ENCODE data around the gene HMGB3.

GRCh38 chrX:150933945-150934350 is 49.2 kb upstream of the HMGB3 start:
- TF ChIP-seq CTCF (IDR thresholded peaks at IDR 0.05) (no peak), POLR2AphosphoS5 (IDR thresholded peaks at IDR 0.05) (no peak), POLR2A (IDR thresholded peaks at IDR 0.05) (no peak)
